H7 (cell line): ENCODE results near the gene PSORS1C2. TPM values are rescaled to one million over a fixed set of nuclear protein-coding genes. Genes with fewer than 3 reads are reported as not detected.
"Not testable (repeated sequence)": the region's sequence is repeated elsewhere in the genome, so short reads cannot be mapped to it uniquely, and the experiment has no call there.

Experiments
- DNase-seq: peaks from one replicate; pipeline ENCODE4 v3.0.0; 2012
- H3K27me3 ChIP-seq: 2 replicates; pipeline ENCODE4 v1.6.0; 2011; ENCODE audit warnings: mild to moderate bottlenecking, low read length; ENCODE audit not compliant: control insufficient read depth, insufficient read depth
- H3K36me3 ChIP-seq: replicated peaks from 2 replicates; pipeline ENCODE4 v1.5.1; 2011; ENCODE audit warnings: low read length; ENCODE audit not compliant: control insufficient read depth, insufficient read depth
- H3K4me3 ChIP-seq: 2 replicates; pipeline ENCODE4 v1.5.1; 2011; ENCODE audit warnings: low read depth, mild to moderate bottlenecking, control low read depth, low read length, moderate library complexity; ENCODE audit not compliant: insufficient read depth
- total RNA-seq: library from RNA; depleted of rRNA; stranded (reverse); fragments of >200 nt; shearing (Covaris generic); gene quantifications from 2 replicates; pipeline ENCODE4 v1.2.3, GENCODE V29; 2014; rRNA removed

PSORS1C2 gene
- 0.07 TPM in 1 of 2 replicates, not detected in the other for total RNA-seq

DNA sequence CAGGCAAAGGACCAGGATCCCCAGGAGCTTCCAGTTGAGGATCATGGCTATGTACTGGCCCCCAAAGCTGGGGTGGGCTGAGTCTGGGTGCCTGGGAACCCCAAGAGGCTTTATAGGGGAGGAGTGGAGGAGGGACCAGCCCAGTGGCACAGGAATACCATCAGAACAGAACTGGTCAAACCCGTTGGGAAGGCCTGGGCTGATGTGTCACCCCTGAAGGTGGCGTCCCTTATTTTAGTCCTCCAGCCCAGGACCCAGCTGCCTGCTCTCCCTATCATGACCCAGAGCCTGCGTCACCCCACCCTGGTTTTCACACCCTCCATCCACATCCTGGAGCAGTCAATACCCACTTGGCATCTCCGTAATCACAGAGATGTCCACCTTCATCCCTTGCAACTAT is at the start of gene PSORS1C2:
Gene PSORS1C2, minus strand, starts transcription at position 85 of the 400 bp plus-strand sequence. Its CDS starts 40 bp downstream, at position 45.
- Histone ChIP-seq H3K4me3 (no peak within 1 kb of the TSS), H3K36me3 (peaks cover 8% of the 10 kb centered on the region), H3K27me3 (no peaks in the 10 kb centered on the region)
- no peak for DNase-seq

DNA sequence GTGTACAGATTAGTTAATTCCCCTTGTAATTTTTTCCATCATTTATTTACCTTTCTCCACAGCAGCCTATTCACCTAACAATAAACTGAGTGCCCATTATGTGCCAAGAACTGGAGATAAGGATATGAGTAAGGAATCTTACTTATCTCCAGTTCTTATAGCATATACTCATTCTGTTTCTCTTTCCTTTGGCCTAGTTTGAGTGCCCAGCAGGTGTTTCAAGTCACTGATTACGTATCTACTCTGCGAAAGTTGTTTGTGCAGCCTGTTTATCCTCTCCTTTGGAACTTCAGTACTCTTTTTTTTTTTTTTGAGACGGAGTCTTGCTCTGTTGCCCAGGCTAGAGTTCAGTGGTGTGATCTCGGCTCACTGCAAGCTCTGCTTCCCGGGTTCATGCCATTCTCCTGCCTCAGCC is 48.9 kb upstream of the PSORS1C2 start:
- Histone ChIP-seq H3K27me3 (no peaks in the 10 kb centered on the region), H3K36me3 (no peaks in the 10 kb centered on the region), H3K4me3 (no peak overlapping the region)
- no peak for DNase-seq

GRCh38 chr6:31186052-31186734 is 47.3 kb upstream of the PSORS1C2 start:
- DNase-seq: no peak
- no peak overlapping the region for H3K4me3 ChIP-seq
- H3K27me3 ChIP-seq: no peaks in the 10 kb centered on the region
- H3K36me3 ChIP-seq: no peaks in the 10 kb centered on the region

- not testable (repeated sequence) for H3K27me3 ChIP-seq, DNase-seq, H3K4me3 ChIP-seq, H3K36me3 ChIP-seq
Observed at GRCh38 chr6:31185695-31186051, 46.8 kb upstream of the PSORS1C2 start.

GRCh38 chr6:31183859-31184258 is 45.0 kb upstream of the PSORS1C2 start:
- H3K4me3 ChIP-seq, H3K36me3 ChIP-seq, DNase-seq, H3K27me3 ChIP-seq: not testable (repeated sequence)

GRCh38 chr6:31183287-31183686 is 44.4 kb upstream of the PSORS1C2 start:
- H3K4me3 ChIP-seq, H3K36me3 ChIP-seq, H3K27me3 ChIP-seq, DNase-seq: not testable (repeated sequence)

GRCh38 chr6:31180500-31180899 is 41.6 kb upstream of the PSORS1C2 start:
- H3K36me3 ChIP-seq: no peaks in the 10 kb centered on the region
- peak overlapping the region; percentile 23; the same call in 1 of the 2 replicates for H3K4me3 ChIP-seq
- DNase-seq: peak; percentile 93
- no peaks in the 10 kb centered on the region for H3K27me3 ChIP-seq

DNA sequence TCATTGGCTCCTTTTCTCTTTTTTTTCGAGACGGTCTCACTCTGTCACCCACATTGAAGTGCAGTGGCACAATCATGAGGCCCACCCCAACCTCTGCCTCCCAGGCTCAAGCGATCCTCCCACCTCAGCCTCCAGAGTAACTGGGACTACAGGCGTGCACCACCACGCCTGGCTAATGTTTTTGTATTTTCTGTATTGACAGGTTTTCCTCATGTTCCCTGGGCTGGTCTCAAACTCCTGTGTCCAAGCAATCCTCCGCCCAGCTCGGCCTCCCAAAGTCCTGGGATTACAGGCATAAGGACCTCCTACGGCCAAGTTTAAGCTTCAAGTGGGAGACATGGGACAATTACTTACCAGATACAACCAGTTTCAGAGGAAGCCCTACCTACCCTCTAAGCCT is 41.0 kb upstream of the PSORS1C2 start:
- Histone ChIP-seq H3K36me3 (no peaks in the 10 kb centered on the region), H3K27me3 (no peaks in the 10 kb centered on the region), H3K4me3 (no peak overlapping the region; the same call in 1 of the 2 replicates)
- DNase-seq: no peak

DNA sequence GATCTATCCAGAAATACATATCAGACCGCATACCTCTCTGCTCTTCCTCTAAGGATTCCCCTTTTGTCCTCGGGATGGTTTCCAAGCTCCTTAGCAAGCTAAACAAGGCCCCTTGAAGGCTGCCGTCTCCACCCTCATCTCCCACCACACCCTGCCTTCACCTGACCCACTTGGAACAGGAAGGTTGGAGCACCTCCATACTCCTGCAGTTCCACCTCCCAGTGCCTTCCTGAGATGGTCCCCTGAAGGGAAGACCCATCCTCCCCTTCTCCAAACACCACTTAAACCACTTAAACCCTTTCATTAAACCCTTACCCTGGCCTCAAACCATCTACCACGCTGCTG is 40.1 kb upstream of the PSORS1C2 start:
- Histone ChIP-seq H3K27me3 (no peaks in the 10 kb centered on the region), H3K36me3 (no peaks in the 10 kb centered on the region), H3K4me3 (no peak overlapping the region)
- no peak for DNase-seq

DNA sequence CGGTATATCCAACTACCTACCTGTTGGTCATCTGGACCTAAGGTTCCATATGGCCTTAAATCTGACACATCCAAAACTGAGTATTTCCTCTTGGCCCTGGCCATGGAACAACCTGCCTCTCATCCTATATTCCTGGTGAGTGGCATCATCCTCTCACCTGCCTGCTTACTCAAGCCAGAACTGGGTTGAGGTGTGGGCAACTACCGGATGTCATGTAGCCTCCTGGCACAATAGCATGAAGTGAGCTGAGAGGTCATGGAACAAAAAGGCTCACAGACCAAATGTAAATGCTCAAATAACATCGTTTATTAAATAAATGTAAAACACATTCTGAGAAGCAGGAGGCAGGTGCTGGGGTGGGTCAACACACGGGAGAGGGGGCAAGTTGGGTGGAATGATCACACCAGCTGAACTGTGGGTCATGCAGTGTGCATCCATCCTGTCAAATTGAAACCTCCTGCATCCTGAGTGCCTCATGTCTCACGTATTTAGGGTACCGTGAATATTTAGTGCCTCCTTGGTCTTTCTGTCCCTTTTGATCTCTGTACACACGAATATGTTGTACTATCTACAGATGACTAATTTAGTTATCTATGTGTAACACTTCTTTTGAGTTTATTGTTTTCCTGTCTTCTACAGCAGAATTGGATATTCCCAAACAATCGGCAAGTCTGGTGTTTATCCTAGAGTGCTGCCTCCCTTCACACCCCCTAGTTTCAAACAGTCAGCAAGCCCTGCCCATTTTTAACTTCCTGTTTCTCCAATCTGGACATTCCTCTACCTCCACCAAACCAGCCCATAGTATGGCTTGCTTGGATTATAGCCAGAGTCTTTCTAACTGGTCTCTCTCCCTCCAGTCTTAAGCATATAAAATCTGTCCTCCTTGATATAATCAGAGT is 39.5 kb upstream of the PSORS1C2 start:
- Histone ChIP-seq H3K36me3 (no peaks in the 10 kb centered on the region), H3K27me3 (no peaks in the 10 kb centered on the region), H3K4me3 (no peak overlapping the region)
- DNase-seq: no peak

DNA sequence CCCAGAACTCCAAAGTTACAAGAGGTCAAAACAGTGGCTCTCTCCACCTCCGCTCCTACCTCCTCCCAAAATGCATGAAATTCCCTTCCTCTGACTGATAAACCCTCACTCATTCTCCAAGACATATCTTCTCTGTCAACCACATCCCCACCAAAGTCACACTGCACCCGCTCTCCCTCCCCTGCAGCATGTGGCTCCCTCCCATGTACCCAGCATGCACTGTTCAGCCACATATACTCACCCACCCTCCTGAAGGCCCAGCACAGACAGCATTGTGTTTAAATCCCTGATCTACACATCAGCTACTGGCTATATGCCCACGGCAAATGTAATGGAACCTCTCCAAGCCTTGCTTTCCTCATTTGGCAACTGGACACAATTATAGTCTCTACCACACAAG is 37.1 kb upstream of the PSORS1C2 start:
- H3K4me3 ChIP-seq: no peak overlapping the region
- H3K27me3 ChIP-seq: no peaks in the 10 kb centered on the region
- DNase-seq: no peak
- H3K36me3 ChIP-seq: no peaks in the 10 kb centered on the region

GRCh38 chr6:31174378-31174777 is 35.5 kb upstream of the PSORS1C2 start:
- DNase-seq: no peak
- Histone ChIP-seq H3K36me3 (peaks cover 2% of the 10 kb centered on the region), H3K4me3 (no peak overlapping the region), H3K27me3 (no peaks in the 10 kb centered on the region)

- peaks cover 9% of the 10 kb centered on the region for H3K36me3 ChIP-seq
- H3K27me3 ChIP-seq: no peaks in the 10 kb centered on the region
- no peak for DNase-seq
- no peak overlapping the region for H3K4me3 ChIP-seq
Observed at GRCh38 chr6:31173406-31173805, 34.5 kb upstream of the PSORS1C2 start.

DNA sequence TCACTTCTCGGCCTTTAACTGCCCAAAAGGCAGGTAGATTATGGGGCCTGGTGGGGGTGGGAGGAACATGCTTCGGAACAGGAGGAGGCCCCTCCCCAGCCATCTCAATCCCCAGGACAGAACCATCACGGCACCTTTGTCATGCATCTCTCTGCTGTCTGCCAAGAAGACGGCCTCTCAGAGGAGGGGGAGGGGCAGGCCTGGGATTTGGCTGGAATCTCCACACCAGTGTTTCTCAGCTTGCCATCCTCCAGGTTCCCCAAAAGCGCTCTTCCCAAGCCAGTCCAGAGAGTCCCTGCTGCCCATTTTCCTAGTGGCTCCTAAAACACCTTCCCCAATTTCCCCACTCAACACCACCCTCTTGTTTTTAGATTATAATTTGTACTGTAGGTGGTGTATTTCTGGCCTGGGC is 34.1 kb upstream of the PSORS1C2 start:
- DNase-seq: peak; percentile 90
- no peaks in the 10 kb centered on the region for H3K27me3 ChIP-seq
- peak overlapping the region; percentile 43 for H3K4me3 ChIP-seq
- peaks cover 10% of the 10 kb centered on the region for H3K36me3 ChIP-seq
